Pancreas (tissue), 10 donors: Measurements from ENCODE around the gene PLA2G2D. TPM values are rescaled to one million over a fixed set of nuclear protein-coding genes. Genes with fewer than 3 reads are reported as not detected.
A peak's percentile ranks its signal among the peaks of the same experiment; 100 is the strongest.
"Not testable (repeated sequence)": the region's sequence is repeated elsewhere in the genome, so short reads cannot be mapped to it uniquely, and the experiment has no call there.

Source experiments
- ATAC-seq, 4 donors: fragments of 200-7000 bp; cut with Tn5 transposase; one replicate each; pipeline versions ENCODE4 v1.8.0 to v1.9.1; 2020; ENCODE audit warnings: mild to moderate bottlenecking in 4 of 4, moderate library complexity in 4 of 4
- DNase-seq, 6 donors: peaks; one replicate each; pipeline ENCODE4 v3.0.0-alpha.2; 2020
- FAIRE-seq: peaks from 2 replicates; lab custom pipeline; 2012; peaks lifted over from hg19 to GRCh38; lab: Jason Lieb, UNC
- H3K27ac ChIP-seq, 4 donors: fragments of 200-600 bp; sonication (generic); 1 replicate in 3 of 4; 2 replicates in 1 of 4; pipeline versions ENCODE4 v1.5.0 to v1.8.0; 2020
- H3K27me3 ChIP-seq, 4 donors: fragments of 200-600 bp; one replicate each; pipeline ENCODE4 v1.8.0; 2021
- H3K36me3 ChIP-seq, 3 donors: fragments of 200-600 bp; sonication (generic) in 1 of 3; one replicate each; pipeline versions ENCODE4 v1.5.0 to v1.8.0; 2020 to 2021
- H3K4me1 ChIP-seq, 3 donors: fragments of 200-600 bp; one replicate each; pipeline ENCODE4 v1.8.0; 2021
- H3K4me3 ChIP-seq, 4 donors: fragments of 200-600 bp; sonication (generic) in 2 of 4; one replicate each; pipeline versions ENCODE4 v1.5.0 to v1.8.0; 2020 to 2021
- H3K9me3 ChIP-seq, 4 donors: fragments of 200-600 bp; one replicate each; pipeline ENCODE4 v1.8.0; 2021
- CTCF ChIP-seq, 4 donors: fragments of 200-600 bp; sonication (generic) in 3 of 4; IDR thresholded peaks; one replicate each; pipeline versions ENCODE4 v1.5.0 to v1.8.0; 2021; ENCODE audit warnings: antibody characterized with exemption in 4 of 4
- WGBS, 2 donors: extraction: QIAGEN DNeasy Blood & Tissue Kit; methylation state at CpG; one replicate each; pipeline ENCODE4 v1.1.7; 2013; 5-methylcytosine and 5-hydroxymethylcytosine counted together
- intact Hi-C, 3 donors: fragments of 100-400 bp; cut with DNase I; formaldehyde crosslinking; loops; one replicate each; pipeline versions ENCODE4 v1.11.1 to v1.14.2; 2022
- polyA plus RNA-seq, 2 donors: library from polyadenylated mRNA; stranded (reverse); fragments of 200-250 nt; gene quantifications; one replicate each; pipeline ENCODE4 v1.2.3, GENCODE V29; 2013
- total RNA-seq, 6 donors: library from RNA; stranded (reverse); fragmentation: NEBNext Ultra II Directional in 4 of 6; extraction: Animal tissue kit (Norgen Biotek cat#: 25700) in 4 of 6; gene quantifications; one replicate each; pipeline versions ENCODE4 v1.2.1 to v1.2.4, GENCODE V29; 2021 to 2023
- donor health status: healthy with polysubstance abuse.
- donor health status: DM: no; HTN: no; CAD: no; lungs with moderate emphysema.
- donor health status: DM: no; HTN: no; CAD: no.
- donor health status: control.
- donor health status: control.
- donor health status: Bipolar disorder and iron deficiency.
- donor health status: DM: yes; HTN: yes; CAD: no.
- donor health status: DM: no; HTN: no; CAD: no.
- donor health status: DM: no; HTN: no; CAD: no.
- donor health status: DM: yes; HTN: yes; CAD: no.

Gene PLA2G2D
- total and polyA plus RNA-seq, 8 donors = 0.25 TPM; not detected in 7

- FAIRE-seq = no peak
- intact Hi-C loops = no loop called here
- 89% methylated on average over 6 of the region's 6 CpGs for WGBS, 2 donors
Observed at GRCh38 chr1:20138346-20138745, 19.0 kb upstream of the PLA2G2D start.

GRCh38 chr1:20137604-20138003, 18.3 kb upstream of the PLA2G2D start:
- peak in 1 of 6 donors; percentile 32 for DNase-seq

More at GRCh38 chr1:20138346-20138745, 19.0 kb upstream of the PLA2G2D start:
- Histone ChIP-seq H3K4me1 (no peaks in the 10 kb centered on the region), H3K27ac (no peak overlapping the region), H3K27me3 (no peaks in the 10 kb centered on the region), H3K36me3 (no peaks in the 10 kb centered on the region), H3K9me3 (no peaks in the 10 kb centered on the region), H3K4me3 (no peak overlapping the region)
- no peak for TF ChIP-seq CTCF (IDR thresholded peaks at IDR 0.05)
- DNase-seq (peak in 1 of 6 donors; percentile 23), ATAC-seq (no peak)

GRCh38 chr1:20137055-20137454, 17.7 kb upstream of the PLA2G2D start:
- no peak for ATAC-seq
- Histone ChIP-seq H3K27me3 (no peaks in the 10 kb centered on the region), H3K4me1 (no peaks in the 10 kb centered on the region), H3K9me3 (no peaks in the 10 kb centered on the region), H3K36me3 (no peaks in the 10 kb centered on the region), H3K4me3 (no peak overlapping the region), H3K27ac (no peak overlapping the region)
- no peak for FAIRE-seq
- 71 to 76% methylated on average over 4 of the region's 4 CpGs for WGBS, 2 donors
- peak in 1 of 6 donors; percentile 3 for DNase-seq
- no peak for TF ChIP-seq CTCF (IDR thresholded peaks at IDR 0.05)
- intact Hi-C loops = no loop called here

More at GRCh38 chr1:20137604-20138003, 18.3 kb upstream of the PLA2G2D start:
- intact Hi-C loops = no loop called here
- Histone ChIP-seq H3K36me3 (no peaks in the 10 kb centered on the region), H3K4me3 (no peak overlapping the region), H3K27me3 (no peaks in the 10 kb centered on the region), H3K9me3 (no peaks in the 10 kb centered on the region), H3K27ac (no peak overlapping the region), H3K4me1 (no peaks in the 10 kb centered on the region)
- WGBS, 2 donors = 88 to 96% methylated on average over 1 of the region's 1 CpG
- FAIRE-seq (no peak), ATAC-seq (no peak)
- no peak for TF ChIP-seq CTCF (IDR thresholded peaks at IDR 0.05)

- Histone ChIP-seq H3K27me3 (no peaks in the 10 kb centered on the region), H3K4me3 (no peak overlapping the region), H3K9me3 (no peaks in the 10 kb centered on the region), H3K27ac (no peak overlapping the region), H3K4me1 (no peaks in the 10 kb centered on the region), H3K36me3 (no peaks in the 10 kb centered on the region)
- intact Hi-C loops = no loop called here
- FAIRE-seq = no peak
- 94 to 98% methylated on average over 3 of the region's 3 CpGs for WGBS, 2 donors
- no peak for ATAC-seq
- DNase-seq = no peak
- TF ChIP-seq CTCF (IDR thresholded peaks at IDR 0.05) = no peak
Observed at GRCh38 chr1:20136249-20136648, 16.9 kb upstream of the PLA2G2D start.

- Histone ChIP-seq H3K36me3 (no peaks in the 10 kb centered on the region), H3K9me3 (no peaks in the 10 kb centered on the region), H3K4me3 (no peak overlapping the region), H3K4me1 (no peaks in the 10 kb centered on the region), H3K27ac (no peak overlapping the region), H3K27me3 (no peaks in the 10 kb centered on the region)
- no peak for TF ChIP-seq CTCF (IDR thresholded peaks at IDR 0.05)
- intact Hi-C loops = no loop called here
- no peak for ATAC-seq
- 90 to 91% methylated on average over 3 of the region's 3 CpGs for WGBS, 2 donors
- DNase-seq = no peak
- no peak for FAIRE-seq
Observed at GRCh38 chr1:20134995-20135394, 15.7 kb upstream of the PLA2G2D start.

- DNase-seq, H3K4me3 ChIP-seq, FAIRE-seq, H3K36me3 ChIP-seq, H3K9me3 ChIP-seq, H3K4me1 ChIP-seq, H3K27ac ChIP-seq, ATAC-seq, intact Hi-C loops, H3K27me3 ChIP-seq: not testable (repeated sequence)
- 76 to 83% methylated on average over 3 of the region's 3 CpGs for WGBS, 2 donors
Observed at GRCh38 chr1:20130518-20130917, 11.2 kb upstream of the PLA2G2D start.
